ENCODE measurements around the gene TRIP6. TPM values are rescaled to one million over a fixed set of nuclear protein-coding genes. Genes with fewer than 3 reads are reported as not detected.

TRIP6 gene
- 103 and 109 TPM in 2 replicates for total RNA-seq (2021; fragmentation: NEBNext Ultra II Directional; extraction: Animal tissue kit (Norgen Biotek cat#: 25700))
- 88.4 and 112 TPM in 2 replicates for polyA plus RNA-seq (2011; rRNA removed)
- polyA plus RNA-seq (2011; cell fraction: cytosol; rRNA removed) = 112 TPM
- polyA plus RNA-seq (2011; cell fraction: nucleus; rRNA removed) = 145 TPM
- 85.3 to 128 TPM (median 117 TPM) in 4 replicates for polyA plus RNA-seq (2012, experiment 1 of 2)
- polyA plus RNA-seq (2012, experiment 2 of 2) = 101 TPM
- 56.2 TPM for polyA plus RNA-seq (2013, experiment 1 of 2)
- 51.7 TPM for polyA plus RNA-seq (2013, experiment 2 of 2)
- 34.4 and 35.9 TPM in 2 replicates for polyA minus RNA-seq (2011; rRNA and poly(A)+ RNA removed)
- 43.7 TPM for polyA minus RNA-seq (2011; cell fraction: cytosol; rRNA and poly(A)+ RNA removed)
- polyA minus RNA-seq (2011; cell fraction: nucleus; rRNA and poly(A)+ RNA removed) = 36.9 TPM
- long read RNA-seq, experiment 1, transcript TRIP6-201 (9 exons, 1,942 nt) = major isoform, 12 of 158 reads
- long read RNA-seq, experiment 1, partial matches to known transcripts = 136 of 158 reads
- long read RNA-seq, experiment 1, other reads (novel, unspliced or antisense) = 10 of 158 reads
- long read RNA-seq, experiment 2, partial matches to known transcripts = 9 of 12 reads
- long read RNA-seq, experiment 2, other reads (novel, unspliced or antisense) = 2 of 12 reads

GRCh38 chr7:100867040-100867775 lies at the start of gene TRIP6:
Gene TRIP6 (plus strand): TSS chr7:100867387. CDS start chr7:100867498, 111 bp downstream.
- H3K9ac ChIP-seq (replicated peaks in 1 of 4; ENCODE audit: extremely low read depth in 1 of 4, low read depth in 3 of 4, low read length in 3 of 4) = peak within 1 kb of the TSS; percentile 64 to 91 (median 83)
- H4K5ac ChIP-seq (ENCODE audit: insufficient read length, low read depth, low read length) = peak within 1 kb of the TSS; percentile 94
- H3K23me2 ChIP-seq (ENCODE audit: low read depth, low read length) = peaks cover 6% of the 10 kb centered on the region; the same call in 1 of the 2 replicates
- peak within 1 kb of the TSS; percentile 99 for H3K18ac ChIP-seq (ENCODE audit: extremely low read depth, low read length)
- peak within 1 kb of the TSS; percentile 94 for H2BK5ac ChIP-seq (ENCODE audit: low read depth, low read length)
- no peak within 1 kb of the TSS for H2AFZ ChIP-seq (ENCODE audit: low read length)
- no peaks in the 10 kb centered on the region for H3K27me3 ChIP-seq (replicated peaks in 1 of 4; ENCODE audit: control insufficient read depth in 3 of 4, extremely low read depth in 1 of 4, insufficient read depth in 3 of 4, low read length in 3 of 4)
- H3K9me3 ChIP-seq (ENCODE audit: insufficient read depth in 2 of 2, low read depth in 1 of 2, low read length in 1 of 2) = no peaks in the 10 kb centered on the region
- DNase-seq (ENCODE audit: low read depth in 1 of 2, low spot score in 2 of 2) = peak; percentile 64 to 97
- peaks cover 2 to 16% (median 11%) of the 10 kb centered on the region in 4 experiments for H3K4me1 ChIP-seq (replicated peaks in 1 of 4; ENCODE audit: control insufficient read depth in 3 of 4, insufficient read depth in 4 of 4, low read length in 3 of 4)
- H3K36me3 ChIP-seq (ENCODE audit: control insufficient read depth in 2 of 4, insufficient read depth in 4 of 4, low read length in 3 of 4) = peaks cover 15 to 27% (median 21%) of the 10 kb centered on the region in 4 experiments
- H3K14ac ChIP-seq (ENCODE audit: insufficient read length) = no peak within 1 kb of the TSS
- H4K8ac ChIP-seq (ENCODE audit: extremely low read depth, insufficient read depth, low read length) = peak within 1 kb of the TSS; percentile 95
- H2AK5ac ChIP-seq (ENCODE audit: low read depth, low read length) = peak within 1 kb of the TSS; percentile 98
- peak within 1 kb of the TSS; percentile 97; the same call in 1 of the 2 replicates for H2BK12ac ChIP-seq (ENCODE audit: low read depth, low read length)
- H3K56ac ChIP-seq (replicated peaks; ENCODE audit: insufficient read length, low read depth, low read length) = peak within 1 kb of the TSS; percentile 92
- 2% methylated on average over 31 of the region's 42 CpGs; no CpG with 5 or more reads in 1 of the 2 experiments for WGBS, 2 experiments (ENCODE audit: extremely low coverage in 1 of 2, insufficient coverage in 1 of 2, insufficient read length in 1 of 2, insufficient replicate concordance in 2 of 2, low coverage in 1 of 2, low lambda C conversion rate in 2 of 2, missing lambda C conversion rate in 1 of 2)
- H3K23ac ChIP-seq (ENCODE audit: insufficient read length) = no peak within 1 kb of the TSS
- no peak for FAIRE-seq
- POLR2A ChIA-PET (ENCODE audit: partially characterized antibody) = interaction anchor here (0.8 to 15.1 kb wide), 13 partner anchors 8 to 162 kb away, joined by 3 to 313 read pairs (median 4); partner anchors contain the start of genes POP7, SLC12A9, SRRT and UFSP1
- no peaks in the 10 kb centered on the region for H4K20me1 ChIP-seq (replicated peaks in 1 of 2; ENCODE audit: control insufficient read depth in 1 of 2, insufficient read depth in 2 of 2, low read length in 2 of 2)
- H2BK20ac ChIP-seq (ENCODE audit: low read length) = no peak within 1 kb of the TSS
- CTCF ChIA-PET (ENCODE audit: partially characterized antibody) = interaction anchor here (0.9 kb wide), 1 partner anchor 15 kb away, joined by 3 read pairs; no protein-coding TSS in a partner anchor
- peak within 1 kb of the TSS; percentile 90 for H3K4ac ChIP-seq (replicated peaks; ENCODE audit: insufficient read length, low read depth, low read length)
- H3K27ac ChIP-seq (ENCODE audit: low read depth, low read length) = peak within 1 kb of the TSS; percentile 94
- H2BK15ac ChIP-seq (ENCODE audit: low read length) = peak within 1 kb of the TSS; percentile 92; the same call in 1 of the 2 replicates
- H3K79me2 ChIP-seq (ENCODE audit: control insufficient read depth in 1 of 2, insufficient read depth in 2 of 2, low read length in 2 of 2) = peaks cover 0 to 18% of the 10 kb centered on the region in 2 experiments; a peak in 3 of 4 replicates
- H3K4me2 ChIP-seq (ENCODE audit: insufficient read depth in 1 of 2, low read depth in 2 of 2, low read length in 2 of 2) = peak within 1 kb of the TSS; percentile 73 to 91
- peak within 1 kb of the TSS; percentile 68 to 93 (median 83) for H3K4me3 ChIP-seq (ENCODE audit: extremely low read depth in 1 of 4, insufficient read depth in 2 of 4, low read depth in 3 of 4, low read length in 4 of 4)
- H3K79me1 ChIP-seq (ENCODE audit: low read depth, low read length) = peaks cover 7% of the 10 kb centered on the region; the same call in 1 of the 2 replicates
- peak within 1 kb of the TSS; percentile 78 for H2BK120ac ChIP-seq (replicated peaks; ENCODE audit: low read depth, low read length)
- H4K91ac ChIP-seq (replicated peaks; ENCODE audit: insufficient read length, low read length) = peak within 1 kb of the TSS; percentile 96
- TF ChIP-seq ATF3 (IDR thresholded peaks at IDR 0.05; ENCODE audit: insufficient read depth, low read depth, low read length) (peak; percentile 93), EGR1 (IDR thresholded peaks at IDR 0.05; ENCODE audit: borderline replicate concordance, low read depth, low read length) (no peak), KDM1A (IDR thresholded peaks at IDR 0.05; ENCODE audit: borderline replicate concordance, low read length) (no peak), TAF1 (IDR thresholded peaks at IDR 0.05; ENCODE audit: low read depth, low read length) (peak; percentile 70; the same call in 1 of the 2 replicates), CREB1 (IDR thresholded peaks at IDR 0.05) (peak; percentile 90), ATF2 (IDR thresholded peaks at IDR 0.05; ENCODE audit: low read length) (peak; percentile 98)
